Skin epidermis (tissue), 12 donors: Measurements from ENCODE around the gene FAM131B.
A peak's percentile ranks its signal among the peaks of the same experiment; 100 is the strongest.
"Not testable (repeated sequence)": the region's sequence is repeated elsewhere in the genome, so short reads cannot be mapped to it uniquely, and the experiment has no call there.

Experiments
- H3K27ac ChIP-seq, 21 experiments: fragments of 200-600 bp; sonication (generic) in 11 of 21; one replicate each; pipeline ENCODE4 v1.5.0; 2020; ENCODE audit warnings: mild to moderate bottlenecking in 3 of 21, inconsistent platforms in 2 of 21, moderate library complexity in 2 of 21
- H3K4me3 ChIP-seq, 7 experiments: fragments of 200-600 bp; sonication (generic) in 2 of 7; one replicate each; pipeline ENCODE4 v1.5.0; 2020; ENCODE audit warnings: inconsistent platforms in 2 of 7, mild to moderate bottlenecking in 2 of 7, moderate library complexity in 1 of 7

FAM131B gene

DNA sequence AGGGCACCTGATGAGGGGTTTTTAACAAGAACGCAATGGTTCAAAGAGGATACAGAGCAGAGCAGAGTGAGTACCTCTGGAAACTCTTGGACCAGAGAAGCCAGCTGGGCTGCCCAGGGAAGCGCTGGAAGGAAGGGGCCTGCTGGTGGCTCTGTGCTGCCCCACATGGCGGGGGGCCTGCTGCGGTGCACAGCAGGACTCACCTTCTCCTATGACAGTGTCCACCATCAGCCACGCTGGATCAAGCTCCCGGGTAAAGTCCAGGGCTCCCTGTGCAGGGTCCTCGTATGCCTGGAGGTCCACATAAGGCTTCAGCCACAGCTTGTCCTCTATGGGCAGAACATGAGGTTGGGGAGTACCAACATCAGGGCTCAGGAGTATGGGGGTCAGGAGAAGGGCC lies 33.7 kb upstream of the FAM131B start:
- Histone ChIP-seq H3K27ac (no peak overlapping the region), H3K4me3 (no peak overlapping the region)

DNA sequence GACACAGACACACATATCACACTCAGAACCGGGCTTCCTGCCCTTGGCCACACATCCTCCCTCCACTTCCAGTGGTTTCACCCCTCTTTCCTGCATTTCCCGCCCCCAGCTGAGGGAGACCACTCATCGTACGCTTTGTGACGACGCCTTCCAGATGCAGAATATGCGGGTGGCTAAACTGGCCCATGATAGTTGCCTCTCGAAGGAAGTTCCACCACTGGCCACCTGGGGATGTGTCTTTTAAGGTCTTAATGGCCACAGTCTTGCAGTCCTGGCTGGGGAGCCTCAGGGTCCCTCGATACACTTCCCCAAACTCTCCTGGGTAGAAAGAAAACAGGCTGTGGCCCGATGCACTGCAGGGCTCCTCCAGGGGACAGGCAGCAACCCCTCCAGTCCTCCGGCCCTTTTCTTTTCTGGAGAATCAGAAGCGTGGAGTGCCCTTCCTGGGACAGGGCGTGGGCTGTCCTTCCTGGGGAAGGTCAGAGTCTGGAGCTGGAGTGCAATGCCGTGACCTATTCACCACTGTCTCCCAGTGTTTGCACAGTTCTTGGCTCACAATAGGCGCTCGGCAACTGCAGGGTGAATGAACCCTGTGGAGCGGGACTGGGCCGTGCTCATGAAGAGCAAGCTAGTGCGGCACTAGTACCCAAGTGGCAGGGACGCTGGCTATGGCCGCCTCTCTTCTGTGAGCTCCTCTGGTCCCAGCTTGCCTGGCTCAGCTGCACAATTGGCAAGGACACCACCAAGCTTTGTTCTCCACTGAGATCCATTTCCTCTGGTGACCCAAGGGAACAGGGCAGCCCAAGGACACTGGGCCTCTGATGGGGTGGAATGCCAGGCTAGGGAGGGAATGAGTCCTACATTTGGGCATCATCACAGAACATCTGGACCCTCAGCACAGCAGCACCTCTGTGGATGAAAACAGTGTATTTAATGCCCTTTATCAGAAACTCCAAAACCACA lies 33.0 kb upstream of the FAM131B start:
- Histone ChIP-seq H3K27ac (no peak overlapping the region), H3K4me3 (no peak overlapping the region)

DNA sequence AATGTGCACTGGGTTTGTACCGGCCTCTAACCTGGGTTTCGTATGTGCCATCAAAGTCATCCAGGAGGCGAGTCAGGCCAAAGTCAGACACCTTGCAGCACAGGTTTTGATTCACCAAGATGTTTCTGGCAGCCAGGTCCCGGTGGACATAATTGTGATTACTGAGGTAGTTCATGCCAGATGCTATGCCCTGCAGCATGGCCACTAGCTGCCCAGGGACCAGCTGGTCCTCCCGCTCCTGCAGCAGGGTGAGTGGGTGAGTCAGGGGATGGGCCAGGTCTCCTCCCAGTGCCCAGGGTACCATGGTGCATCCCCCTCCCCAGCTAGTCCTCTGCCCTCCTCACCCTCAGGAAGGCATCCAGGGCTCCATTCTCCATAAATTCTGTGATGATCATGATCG lies 32.3 kb upstream of the FAM131B start:
- H3K4me3 ChIP-seq: no peak overlapping the region
- no peak overlapping the region for H3K27ac ChIP-seq

DNA sequence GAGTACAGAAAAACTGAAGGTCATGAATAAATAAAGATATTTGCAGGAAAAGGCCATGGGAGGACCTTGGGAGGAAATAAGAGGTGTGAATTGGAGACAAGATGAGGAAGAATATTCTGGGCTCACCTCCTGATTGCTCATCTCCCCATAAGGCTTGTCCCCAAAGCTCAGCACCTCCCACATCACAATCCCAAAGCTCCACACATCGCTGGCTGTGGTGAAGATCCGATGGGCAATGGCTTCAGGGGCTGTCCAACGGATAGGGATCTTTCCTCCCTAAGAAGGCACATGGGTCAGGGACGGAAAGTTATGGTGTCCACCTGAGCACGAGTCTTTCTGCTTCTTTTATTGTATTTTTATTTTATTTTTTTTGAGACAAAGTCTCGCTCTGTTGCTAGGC lies 31.6 kb upstream of the FAM131B start:
- H3K27ac ChIP-seq: no peak overlapping the region
- no peak overlapping the region for H3K4me3 ChIP-seq

DNA sequence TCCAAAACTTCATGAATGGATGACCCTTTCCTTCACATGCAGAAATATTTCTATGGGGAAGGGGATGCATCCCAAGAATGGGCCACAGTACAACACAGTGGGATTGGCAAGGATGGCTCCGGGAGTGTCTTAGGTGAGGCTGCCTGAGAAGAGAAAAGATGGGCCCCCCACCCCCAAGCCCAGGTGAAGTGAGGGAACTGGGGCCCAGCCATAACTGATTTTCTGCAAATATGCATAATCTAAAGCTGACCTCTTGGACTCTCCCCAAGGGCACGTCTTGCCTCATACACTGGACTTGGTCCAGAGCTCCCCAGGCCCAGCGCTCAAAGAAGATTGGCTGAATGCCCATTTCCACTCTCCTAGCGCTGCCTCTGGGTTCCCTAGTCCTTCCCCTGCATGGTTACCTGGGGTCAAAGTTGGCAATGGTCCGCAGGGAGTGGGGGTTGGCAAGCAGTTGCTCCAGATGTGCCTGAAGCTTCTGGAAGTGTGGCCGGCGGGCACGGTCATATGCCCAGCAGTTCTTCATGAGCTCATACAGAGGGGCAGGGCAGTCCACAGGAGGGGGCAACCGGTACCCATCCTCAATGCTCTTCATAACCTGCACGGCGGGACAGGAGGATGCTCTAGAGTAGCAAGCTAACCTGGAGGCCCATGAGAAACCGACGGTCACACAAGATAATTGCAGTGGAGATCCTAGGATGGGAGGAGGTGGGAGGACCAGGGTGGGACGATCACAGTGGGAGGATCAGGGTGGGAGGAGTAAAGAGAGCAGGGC lies 30.9 kb upstream of the FAM131B start:
- Histone ChIP-seq H3K27ac (no peak overlapping the region), H3K4me3 (no peak overlapping the region)

DNA sequence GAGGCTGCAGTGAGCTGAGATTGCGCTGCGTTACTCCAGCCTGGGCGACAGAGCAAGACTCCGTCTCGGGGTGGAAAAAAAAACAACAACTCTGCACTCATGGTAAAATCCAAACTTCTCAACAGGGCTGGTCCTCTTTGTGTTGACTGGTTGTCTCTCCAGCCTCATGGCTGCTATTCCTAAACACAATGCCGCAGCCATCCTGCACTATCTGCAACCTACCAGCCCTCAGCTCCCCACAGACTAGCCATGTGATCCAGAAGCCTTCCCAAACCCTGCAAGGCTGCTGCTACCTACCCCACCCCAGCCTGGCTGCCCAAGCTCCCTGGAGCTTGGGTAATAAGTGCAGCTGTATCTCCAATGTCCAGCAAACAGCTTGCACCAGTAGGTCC lies 30.4 kb upstream of the FAM131B start:
- H3K27ac ChIP-seq: no peak overlapping the region
- no peak overlapping the region for H3K4me3 ChIP-seq

DNA sequence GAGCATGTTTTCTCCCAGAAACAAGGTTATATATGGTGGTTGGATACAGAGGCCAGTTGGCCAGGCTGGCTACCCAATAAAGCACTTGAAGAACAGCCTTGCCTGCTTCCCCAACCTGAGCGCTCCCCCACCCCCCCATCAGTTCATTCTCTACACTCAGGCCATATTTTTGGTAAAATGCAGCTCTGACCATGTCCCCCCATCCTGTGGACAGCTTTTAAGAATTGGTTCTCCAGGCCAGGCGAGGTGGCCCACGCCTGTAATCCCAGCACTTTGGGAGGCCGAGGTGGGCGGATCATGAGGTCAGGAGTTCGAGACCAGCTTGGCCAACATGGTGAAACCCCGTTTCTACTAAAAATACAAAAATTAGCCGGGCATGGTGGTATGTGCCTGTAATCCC lies 29.9 kb upstream of the FAM131B start:
- H3K4me3 ChIP-seq: not testable (repeated sequence)
- peak overlapping the region in 9 of 21 experiments; percentile 22 to 83 (median 56) for H3K27ac ChIP-seq

DNA sequence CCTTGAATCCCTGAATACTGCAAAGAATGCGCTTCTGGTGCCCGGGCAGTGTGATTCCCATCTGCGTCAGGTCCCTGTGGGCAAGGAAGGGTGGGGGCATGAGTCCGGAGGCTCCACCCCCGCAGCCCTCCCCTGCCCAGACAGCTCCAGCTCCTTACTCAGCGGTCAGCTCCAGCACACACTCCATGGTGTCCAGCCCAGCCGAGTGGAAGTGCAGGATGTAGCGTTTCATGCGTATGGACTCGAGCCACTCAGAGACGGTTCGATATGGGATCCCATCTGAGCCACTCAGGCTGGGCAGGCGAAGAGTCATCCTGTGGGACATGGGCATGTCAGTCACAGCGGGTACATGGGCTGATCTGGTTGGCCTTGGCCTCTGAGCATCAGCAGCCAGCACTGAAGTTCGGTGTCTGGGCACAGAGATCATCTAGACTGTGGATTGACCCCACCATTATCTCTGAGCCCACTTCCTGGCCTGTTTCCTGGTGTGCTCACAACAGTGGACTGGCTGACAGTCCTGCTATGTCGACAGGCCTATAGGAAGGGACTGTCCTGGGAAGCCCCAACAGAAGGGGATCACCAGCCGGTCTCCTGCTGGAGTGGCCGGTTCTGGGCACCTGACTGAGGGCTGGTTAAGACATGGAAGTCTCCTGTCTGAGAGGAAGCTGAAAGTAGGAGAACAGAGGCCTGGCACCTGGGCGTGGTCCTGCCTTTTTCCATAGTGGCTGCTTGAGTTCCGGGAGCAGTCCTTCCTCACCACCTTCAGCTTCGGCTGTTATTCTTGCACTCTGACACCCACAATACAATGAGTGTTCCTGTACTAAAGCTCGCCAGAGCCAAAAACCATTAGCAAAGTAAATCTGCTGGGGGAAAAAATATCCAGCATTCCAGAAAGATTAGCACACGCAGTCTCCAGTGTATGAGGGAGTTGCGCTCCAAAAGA lies 29.2 kb upstream of the FAM131B start:
- H3K27ac ChIP-seq: peak overlapping the region in 16 of 21 experiments; percentile 16 to 85 (median 56)
- H3K4me3 ChIP-seq: no peak overlapping the region

DNA sequence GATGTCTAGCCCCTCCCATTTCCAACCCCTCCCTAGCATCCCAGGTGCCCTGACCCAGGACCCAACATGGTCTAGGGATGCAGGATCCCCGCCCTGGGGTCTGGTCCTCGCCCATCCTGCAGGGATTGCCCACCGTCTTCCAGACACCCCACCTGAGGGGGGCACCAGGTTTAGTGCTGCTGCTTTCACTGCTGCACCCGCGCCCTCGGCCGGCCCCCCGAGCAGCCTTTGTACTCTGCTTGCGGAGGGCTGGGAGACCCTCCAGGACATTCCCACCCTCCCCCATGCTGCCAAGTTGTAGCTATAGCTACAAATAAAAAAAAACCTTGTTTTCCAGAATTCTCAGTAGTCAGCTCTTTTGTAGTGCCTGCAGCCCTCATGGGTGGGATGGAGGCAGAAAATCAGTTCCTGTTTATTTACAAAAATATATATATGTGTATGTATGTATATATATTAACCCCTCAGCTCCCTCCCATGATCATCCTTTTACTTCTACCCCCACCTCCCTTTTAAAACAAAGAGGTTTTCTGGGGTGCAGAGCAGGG lies 28.3 kb upstream of the FAM131B start:
- Histone ChIP-seq H3K4me3 (no peak overlapping the region), H3K27ac (peak overlapping the region in 9 of 21 experiments; percentile 30 to 83 (median 68))

DNA sequence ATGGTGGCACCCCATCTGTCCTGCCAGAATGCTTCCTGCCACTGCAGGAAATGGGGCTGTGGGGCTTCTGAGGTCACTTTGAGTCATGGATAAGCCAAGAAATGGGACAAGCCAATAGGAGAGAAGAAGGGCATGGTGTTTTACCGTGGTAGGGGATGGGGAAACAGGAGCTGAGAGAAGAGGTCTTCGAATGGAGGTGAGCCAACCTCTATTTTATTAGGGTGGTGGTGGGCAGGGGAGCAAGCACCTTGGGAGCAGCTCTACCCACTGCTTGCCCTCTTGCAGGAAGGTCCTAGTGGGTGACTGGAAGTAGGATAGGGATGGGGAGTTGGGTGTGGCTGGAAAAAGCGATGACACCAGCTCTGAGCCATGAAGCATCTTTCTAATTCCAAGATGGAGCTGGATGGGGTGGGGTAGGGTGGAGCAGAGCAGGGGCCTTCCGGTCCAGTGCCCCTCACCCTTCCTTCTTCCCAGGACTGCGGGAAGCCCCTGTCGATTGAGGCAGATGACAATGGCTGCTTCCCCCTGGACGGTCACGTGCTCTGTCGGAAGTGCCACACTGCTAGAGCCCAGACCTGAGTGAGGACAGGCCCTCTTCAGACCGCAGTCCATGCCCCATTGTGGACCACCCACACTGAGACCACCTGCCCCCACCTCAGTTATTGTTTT lies 27.7 kb upstream of the FAM131B start:
- Histone ChIP-seq H3K27ac (peak overlapping the region in 2 of 21 experiments; percentile 18 to 30), H3K4me3 (no peak overlapping the region)

DNA sequence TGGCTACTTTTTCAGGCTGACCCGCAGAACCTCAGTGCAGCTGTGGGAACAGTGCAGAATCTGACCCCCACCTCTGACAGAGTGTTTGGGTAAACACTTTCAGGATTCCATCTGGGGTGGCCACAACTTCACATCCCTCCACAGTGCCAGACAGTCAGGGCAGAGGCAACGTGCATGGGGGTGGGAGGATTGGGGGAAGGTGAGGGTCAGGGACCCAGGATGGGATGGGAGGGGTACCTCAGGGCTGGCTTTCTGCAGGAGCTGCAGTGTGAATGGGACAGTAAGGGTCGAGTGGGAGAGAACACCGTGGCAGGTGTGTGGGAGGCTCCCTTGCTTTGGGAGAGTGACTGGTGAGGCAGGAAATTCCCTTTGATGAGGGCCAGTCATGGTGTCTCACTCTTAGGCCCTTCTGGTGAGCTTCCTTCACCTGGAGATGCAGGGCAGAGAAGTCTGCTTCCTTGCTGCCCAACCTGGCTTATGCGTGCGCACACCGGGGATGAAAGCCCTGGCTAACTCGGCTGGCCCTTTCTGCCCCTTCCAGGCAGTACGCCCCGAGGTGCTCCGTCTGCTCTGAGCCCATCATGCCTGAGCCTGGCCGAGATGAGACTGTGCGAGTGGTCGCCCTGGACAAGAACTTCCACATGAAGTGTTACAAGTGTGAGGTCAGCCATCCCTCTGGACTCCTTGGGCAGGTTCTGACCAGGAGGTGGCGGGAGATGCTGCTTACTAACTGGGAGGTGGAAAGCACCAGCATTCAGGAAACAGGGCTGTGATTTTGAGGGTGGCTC lies 27.0 kb upstream of the FAM131B start:
- no peak overlapping the region for H3K4me3 ChIP-seq
- no peak overlapping the region for H3K27ac ChIP-seq

DNA sequence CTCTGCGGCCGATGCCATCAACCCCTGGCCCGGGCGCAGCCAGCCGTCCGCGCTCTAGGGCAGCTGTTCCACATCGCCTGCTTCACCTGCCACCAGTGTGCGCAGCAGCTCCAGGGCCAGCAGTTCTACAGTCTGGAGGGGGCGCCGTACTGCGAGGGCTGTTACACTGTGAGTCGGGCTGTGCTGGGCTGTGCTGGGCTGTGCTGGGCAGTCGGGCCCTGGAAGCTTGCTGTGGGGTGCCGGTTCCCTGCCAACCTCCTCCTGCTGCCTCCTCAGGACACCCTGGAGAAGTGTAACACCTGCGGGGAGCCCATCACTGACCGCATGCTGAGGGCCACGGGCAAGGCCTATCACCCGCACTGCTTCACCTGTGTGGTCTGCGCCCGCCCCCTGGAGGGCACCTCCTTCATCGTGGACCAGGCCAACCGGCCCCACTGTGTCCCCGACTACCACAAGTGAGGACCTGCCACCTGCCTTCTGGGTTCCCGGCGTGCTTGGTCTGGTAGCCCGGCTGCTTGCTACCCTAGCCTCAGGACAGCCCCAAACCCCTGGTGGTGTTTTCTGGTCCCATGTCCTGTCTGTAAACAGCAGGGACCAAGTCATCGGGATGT lies 26.1 kb upstream of the FAM131B start:
- Histone ChIP-seq H3K27ac (peak overlapping the region in 1 of 21 experiments; percentile 12), H3K4me3 (no peak overlapping the region)

DNA sequence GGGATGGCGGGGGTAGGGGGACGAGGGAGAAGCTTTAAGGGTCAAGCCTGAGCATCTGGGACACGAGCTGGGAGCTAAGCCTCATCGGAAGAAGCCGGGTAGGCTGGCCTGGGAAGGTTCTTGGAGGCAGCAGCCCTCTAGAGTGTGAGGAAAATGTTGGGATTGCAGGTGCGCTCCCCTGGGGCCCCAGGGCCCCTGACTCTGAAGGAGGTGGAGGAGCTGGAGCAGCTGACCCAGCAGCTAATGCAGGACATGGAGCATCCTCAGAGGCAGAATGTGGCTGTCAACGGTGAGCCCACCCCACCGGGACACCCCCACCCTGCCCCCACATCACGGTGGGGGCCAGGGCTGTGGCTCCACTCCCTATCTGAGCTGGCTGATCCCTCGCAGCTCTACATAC lies 25.5 kb upstream of the FAM131B start:
- no peak overlapping the region for H3K4me3 ChIP-seq
- no peak overlapping the region for H3K27ac ChIP-seq

DNA sequence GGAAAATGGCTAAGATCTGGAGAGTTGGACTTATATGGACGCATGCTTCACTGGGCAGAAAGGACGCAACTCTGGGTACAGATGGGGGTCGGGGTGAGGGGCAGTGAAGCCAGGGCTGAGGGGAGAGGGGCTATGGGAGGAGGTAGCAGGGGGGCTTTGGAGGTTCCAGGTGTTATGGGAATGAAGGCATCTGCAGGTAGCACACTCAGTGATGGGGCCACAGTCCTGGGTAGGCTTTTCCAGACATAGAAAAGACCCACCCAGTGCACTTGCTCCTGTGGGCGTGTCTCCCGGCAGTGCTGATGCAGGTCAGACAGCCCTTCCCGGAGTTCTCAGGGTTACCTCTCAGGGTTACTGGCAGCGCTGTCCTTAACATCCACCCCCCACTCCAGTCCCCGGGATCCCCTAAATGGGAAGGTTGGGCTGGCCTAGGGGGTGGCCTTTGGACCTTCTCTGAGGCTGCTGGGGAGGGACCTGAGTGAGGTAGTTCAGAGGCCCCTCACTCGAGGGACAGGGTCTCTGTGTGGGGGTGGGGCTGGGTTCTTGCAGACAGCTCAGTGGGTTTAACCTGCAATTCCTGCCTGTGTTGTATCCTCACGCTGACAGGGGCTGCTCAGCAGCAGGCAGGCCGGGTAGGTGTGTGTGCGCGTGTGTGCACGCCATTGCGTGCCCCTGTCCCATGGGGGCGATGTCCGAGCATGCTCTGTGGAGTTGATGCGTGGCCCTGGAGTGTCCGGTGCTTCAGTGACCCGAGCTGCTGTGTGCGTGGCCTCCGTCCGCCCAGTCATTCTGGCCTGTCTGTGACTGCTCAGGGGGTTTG lies 24.9 kb upstream of the FAM131B start:
- no peak overlapping the region for H3K4me3 ChIP-seq
- peak overlapping the region in 2 of 21 experiments; percentile 9 to 79 for H3K27ac ChIP-seq

DNA sequence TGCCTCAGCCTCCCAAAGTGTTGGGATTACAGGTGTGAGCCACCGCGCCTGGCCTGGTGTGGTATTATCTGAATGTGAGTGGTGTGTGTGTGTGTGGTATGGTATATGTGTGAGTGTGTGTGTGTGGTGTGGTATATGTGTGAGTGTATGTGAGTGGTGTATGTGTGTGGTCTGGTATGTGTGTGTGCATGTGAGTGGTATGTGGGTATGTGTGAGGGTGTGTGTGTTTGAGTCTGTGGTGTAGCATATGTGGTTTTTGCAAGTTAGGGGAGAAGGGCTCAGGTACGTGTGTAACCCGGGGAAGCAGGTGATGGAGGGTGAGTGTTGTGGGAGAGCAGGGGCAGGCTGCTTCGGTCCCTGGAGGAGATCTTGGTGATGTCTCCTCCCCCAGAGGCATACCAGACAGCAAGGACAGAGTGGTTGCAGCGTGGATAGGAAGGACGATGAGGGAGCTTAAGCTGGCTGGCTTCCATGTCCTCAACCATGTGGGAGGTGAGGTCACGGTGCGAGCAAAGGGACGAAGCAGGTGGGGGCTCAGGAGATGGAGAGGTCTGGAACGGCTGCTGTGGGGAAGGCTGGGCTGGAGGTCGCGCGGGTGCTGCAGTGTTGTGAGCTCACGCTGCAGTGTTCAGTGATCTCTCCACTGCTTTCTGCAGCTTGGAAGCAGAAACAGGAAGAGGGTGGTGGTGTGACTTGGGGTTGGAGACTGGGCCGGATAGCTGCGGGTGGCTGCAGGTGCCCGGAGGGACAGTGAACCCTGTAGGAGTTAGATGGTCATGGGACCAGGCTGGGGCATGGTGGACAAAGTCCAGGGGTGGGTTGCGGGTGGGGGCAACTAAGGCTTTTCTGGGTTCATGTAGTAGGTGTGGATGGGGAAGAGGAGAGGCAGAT lies 23.6 kb upstream of the FAM131B start:
- peak overlapping the region in 1 of 7 experiments; percentile 13 for H3K4me3 ChIP-seq
- H3K27ac ChIP-seq: peak overlapping the region in 10 of 21 experiments; percentile 20 to 79 (median 40)
